Cerebellar nuclear complex (tissue), 1 donor: Measurements from ENCODE around the gene ALOXE3.
A peak's percentile ranks its signal among the peaks of the same experiment; 100 is the strongest.

Source experiments
- DNase-seq, 2 experiments: peaks; one replicate each; lab custom pipeline; 2025; lab: John Stamatoyannopoulos, UW

ALOXE3 gene

DNA sequence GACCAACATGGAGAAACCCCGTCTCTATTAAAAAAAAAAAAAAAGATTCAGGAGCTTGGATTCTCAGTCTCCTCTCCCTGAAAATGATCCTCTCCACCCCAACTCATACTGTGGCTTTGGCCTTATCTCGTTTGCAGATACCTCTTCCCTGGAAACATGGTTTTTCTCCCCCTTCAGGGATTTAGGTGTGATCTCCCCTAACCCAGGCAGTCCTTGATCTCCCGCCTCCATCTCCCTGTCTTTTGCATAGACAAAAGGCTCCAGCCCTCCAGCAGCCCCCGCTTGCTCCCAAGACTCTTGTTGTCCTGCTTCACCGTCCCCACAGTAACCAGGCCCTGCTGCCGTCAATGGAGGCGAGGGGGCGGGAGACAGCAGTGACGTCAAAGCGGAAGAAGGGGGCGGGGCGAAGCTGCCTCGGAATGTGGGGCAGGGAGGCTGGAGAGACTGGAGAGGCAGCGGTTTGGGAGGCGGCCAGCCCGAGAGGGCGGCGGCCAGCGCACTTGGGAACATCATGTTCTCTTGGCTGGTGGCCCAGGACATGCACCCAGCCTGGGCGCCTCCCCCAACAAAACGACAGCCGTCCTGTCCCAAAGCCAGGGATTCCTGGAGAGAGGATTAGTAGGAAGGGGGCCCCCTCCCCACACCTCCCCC, 35.8 kb upstream of the ALOXE3 start:
- DNase-seq, result peak; percentile 18 to 47

DNA sequence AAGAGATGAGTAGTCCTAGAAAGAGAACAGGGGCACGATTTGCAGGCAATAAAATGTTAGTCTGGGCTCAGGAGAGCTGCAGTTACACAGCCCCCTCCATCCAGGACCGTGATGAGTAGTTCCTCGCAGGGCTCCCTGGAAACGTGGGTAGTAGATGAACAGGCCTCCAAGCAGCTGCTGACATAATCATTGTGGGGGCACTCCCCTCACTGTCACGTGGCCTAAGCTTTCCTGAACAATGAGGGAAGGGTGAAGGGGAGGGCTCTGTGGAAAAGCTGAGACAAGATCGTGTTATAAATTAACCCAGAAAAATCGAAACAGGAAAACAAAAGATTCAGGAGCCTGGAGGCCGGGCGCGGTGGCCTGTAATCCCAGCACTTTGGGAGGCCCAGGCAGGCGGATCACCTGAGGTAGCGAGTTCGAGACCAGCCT, 35.2 kb upstream of the ALOXE3 start:
- no peak for DNase-seq

DNA sequence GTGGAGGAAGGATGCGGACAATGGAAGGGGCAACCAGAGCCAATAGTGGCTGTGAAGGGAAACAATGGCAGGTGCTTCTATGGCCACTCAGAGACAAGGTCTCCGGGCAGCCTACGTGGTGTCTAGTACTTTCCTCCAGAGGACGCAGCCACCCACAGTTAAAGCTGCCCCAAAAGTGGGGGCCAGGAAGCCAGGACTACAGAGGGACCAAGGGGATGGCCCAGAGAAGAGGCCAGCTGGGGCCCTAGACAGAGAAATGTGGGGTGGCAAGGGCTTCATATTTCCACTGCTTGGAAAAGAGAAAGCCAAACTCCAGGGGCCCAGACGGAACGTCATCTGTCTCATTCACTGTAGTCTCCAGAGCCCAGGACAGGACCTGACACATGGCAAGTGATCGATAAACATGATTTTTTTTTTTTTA, 34.7 kb upstream of the ALOXE3 start:
- DNase-seq, result no peak

DNA sequence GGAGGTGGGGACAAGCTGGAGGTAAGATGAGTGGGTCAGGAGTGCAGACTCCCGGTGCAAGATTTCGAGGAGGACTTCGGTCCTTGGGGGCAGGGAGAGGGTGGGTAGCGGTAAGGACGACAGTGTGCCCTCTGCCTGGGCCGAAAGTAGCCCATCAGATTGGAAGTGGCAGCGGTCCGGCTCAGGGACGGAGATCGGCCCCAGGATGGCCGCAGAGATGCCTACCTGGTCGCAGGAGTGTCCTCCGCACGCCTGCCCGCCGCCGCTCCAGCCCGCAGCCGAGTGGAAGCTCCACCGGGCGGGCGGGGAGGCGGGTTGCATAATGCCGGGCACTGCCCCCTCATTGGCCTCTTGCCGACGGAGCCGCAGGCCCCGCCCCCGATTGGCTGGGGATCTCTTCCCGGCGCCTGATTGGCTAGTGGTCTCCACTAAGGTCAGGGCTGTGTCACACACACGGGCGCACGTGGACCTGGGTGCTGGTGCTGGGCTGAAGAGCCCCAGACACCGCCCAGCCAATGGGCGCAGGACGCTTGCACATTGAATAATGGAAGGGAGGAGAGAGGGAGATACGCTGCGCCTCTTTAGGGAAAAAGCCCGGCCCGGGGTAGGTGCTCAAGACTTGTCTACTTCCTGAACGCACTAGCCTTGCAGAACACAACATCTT, 33.9 kb upstream of the ALOXE3 start, which contains the start of gene PER1:
Gene PER1 (minus strand): TSS at position 293 of the 664 bp plus-strand sequence. CDS start 1,698 bp downstream, outside the sequence.
- DNase-seq, result peak; percentile 90 to 98

DNA sequence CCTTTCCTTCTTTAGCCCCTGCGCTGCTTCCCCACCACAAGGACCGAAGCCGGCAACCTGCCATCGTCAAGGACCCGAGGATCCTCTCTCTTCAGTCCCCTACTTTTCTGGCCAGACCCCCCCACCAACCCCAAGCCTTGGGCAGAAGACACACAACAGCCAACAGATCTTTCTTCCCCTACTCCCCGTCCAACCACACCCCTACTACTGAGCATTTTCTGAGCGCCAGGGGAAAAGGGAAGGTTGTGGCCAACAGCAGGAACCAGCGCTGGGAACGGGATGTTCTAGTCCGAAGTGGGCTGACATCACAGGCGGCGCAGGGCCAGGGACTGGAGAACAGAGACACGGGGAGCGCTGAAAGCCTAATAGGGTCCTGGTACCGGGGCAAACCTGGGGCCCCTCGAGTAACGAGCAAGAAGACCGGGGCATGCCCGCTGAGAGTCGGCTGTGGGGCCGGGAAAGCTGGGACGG, 33.4 kb upstream of the ALOXE3 start:
- DNase-seq, result peak in 1 of 2 experiments; percentile 13

DNA sequence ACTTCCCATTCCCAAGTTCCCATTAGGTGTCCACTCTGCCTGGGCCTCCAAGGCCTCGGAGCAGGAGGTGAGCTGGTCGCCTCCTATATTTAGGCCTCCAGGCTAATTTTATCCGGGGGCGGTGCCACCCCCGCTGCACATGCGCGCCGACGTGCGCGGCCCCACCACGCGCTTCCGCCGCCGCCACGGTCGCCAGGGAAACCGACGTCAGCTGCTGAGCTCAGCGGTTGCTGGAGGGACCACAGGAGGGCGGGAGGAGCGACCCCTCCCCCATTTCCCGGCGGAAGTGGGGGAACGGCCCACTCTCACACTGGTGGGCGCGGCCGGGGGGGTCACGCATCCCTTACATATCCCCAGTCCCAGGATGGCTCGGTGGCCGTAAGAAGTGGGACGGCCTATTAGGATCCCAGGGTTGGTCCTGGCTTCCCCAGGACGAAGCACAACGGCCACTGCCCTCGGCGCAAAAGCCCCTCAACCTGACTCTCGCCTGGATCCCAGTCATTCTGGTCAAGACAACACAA, 32.9 kb upstream of the ALOXE3 start:
- DNase-seq, result peak; percentile 51 to 75

DNA sequence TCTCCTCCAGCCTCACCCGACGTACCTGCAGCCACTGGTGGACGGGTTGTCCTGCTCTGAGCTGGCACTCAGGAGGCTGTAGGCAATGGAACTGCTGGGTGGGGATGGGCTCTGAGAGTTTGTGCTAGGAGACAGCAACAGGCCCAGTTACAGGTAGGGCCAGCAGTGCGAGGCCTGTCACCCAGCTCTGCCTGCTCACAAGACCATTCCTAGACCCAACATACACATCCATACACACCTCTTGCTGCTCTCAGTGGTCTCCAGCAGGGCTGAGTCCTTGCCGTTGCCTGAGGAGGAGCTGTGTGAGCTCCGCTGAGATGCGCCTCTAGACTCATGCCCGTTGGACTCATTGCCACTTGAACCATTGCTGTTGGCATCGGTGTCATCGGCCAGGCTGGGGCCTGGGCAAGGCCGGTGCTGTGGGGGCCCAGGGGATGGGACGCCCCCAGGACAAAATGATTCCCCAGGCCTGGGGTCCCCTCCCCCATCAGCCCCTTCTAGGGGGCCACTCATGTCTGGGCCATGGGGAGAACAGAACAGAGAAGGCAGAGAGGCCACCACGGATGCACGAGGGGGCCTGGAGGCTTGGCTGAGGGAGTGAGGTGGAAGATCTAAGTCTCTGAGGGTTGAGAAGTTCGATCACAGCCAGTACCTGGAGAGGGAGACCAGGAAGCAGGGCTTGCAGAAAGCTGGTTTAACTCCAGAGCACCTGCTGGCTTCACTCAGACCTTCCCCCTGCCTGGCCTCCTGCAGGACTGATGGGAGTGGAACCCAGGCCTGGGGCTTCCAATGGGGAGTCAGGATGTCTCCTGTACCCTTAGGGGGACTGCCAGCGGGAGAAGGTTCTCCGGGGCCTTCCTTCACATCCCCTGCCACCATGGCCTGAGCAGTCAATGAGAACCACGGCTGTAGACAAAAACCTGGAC, 32.1 kb upstream of the ALOXE3 start:
- no peak for DNase-seq

DNA sequence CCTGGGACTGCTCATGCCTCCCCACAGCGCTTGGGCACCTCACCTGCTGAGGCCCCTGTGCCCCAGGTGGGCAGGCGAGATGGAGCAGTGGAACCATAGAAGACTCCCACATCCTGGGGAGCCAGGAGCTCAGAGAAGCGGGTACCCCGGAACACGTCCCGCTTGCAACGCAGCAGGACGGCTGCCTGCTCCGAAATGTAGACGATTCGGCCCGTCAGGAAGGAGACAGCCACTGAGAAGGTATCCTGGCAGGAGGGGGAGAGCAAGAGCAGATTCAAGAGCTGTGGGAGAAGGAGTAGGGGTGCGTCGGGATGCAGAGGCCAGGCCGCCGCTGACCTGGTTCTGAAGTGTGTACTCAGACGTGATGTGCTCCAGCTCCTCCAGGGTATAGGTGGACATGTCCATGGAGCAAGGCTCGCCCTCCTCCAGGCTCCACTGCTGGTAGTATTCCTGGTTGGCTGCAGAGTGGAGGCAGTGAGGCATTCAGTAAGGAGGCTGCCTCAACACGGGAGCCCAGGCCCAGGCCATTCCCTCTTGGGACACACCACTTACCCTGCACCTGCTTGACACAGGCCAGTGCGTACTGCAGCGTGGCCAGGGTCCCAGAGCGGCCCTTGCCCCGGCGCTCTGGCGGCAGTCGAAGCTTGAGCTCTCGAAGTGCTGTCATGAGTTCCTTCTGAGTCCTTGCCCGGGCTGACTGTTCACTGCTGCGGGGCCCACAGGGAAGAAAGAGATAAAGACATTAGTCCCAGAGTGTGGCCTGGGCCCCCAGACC, 31.3 kb upstream of the ALOXE3 start:
- no peak for DNase-seq

DNA sequence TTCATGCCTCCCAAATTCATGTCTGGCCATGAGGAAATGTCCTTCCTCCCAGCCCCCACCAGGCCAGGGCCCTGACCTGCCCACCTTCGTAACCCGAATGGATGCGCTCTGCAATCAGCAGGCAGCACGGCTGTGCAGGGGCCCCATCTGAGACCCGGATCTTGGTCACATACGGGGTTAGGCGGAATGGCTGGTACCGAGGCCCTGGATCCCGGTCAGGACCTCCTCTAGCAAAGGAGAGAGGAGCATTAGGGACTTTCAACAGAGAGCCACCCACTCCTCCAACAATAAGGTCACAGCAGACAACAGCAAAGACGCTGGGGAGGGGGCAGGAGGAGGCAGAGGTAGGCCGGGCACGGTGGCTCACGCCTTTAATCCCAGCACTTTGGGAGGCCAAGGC, 30.2 kb upstream of the ALOXE3 start:
- DNase-seq, result no peak

DNA sequence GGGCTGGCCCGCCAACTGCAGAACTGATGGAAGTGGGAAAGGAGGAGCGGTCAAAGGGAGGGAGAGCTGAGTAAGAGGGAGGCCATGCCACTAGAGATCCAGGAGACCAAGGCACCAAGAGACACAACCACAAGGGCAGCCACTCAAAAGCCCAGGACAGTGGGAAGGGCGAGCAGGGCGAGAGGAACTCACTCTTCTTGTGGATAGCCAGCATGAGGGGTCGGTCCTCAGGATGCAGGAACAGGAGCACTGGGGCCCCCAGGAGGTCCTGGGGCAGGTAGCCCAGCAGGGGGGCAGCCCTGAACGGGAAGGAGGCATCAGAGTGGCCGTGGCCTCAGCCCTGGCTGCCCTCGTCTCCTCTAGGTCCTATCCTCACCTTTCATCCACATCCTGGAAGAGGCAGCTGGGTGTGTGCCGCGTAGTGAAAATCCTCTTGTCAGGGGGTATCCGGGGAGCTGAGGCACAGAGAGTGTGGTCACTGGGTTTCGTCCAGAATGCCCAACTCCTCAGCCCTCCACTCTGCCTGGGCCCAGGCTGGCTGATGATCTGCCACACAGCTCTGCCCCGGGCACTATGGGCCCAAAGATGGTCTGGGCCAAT, 29.6 kb upstream of the ALOXE3 start:
- no peak for DNase-seq

DNA sequence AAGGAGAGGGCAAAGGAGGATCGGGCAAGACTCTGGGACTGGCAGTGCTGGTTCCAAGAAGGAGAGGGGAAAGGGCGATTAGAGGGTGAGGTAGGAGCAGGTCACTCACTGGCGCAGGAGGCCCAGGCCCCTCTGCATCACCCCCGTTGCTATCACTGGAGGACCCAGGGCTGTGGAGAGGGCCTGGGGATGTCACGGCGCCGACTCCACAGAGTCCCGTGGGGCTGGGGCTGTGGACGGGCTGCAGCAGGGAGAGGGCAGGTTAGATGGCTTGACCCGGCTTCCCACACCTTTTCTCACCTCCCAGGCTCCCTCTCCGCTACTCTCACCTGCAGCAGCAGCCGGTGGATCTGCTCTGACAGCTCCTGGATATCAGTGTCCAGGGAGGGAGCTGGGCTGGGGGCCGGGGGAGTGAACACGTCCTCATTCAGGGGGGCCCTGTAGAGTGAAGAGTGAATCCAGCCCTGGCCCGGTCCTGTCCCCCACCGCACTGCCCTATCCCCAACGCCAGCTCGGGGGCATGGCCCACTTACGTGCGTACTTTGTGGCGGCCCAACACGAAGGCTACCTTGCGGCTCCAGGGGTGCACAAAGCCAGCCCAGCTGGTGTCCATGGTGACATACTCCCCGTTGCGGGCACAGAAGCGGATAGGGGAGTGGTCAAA, 29.0 kb upstream of the ALOXE3 start:
- DNase-seq, result no peak

DNA sequence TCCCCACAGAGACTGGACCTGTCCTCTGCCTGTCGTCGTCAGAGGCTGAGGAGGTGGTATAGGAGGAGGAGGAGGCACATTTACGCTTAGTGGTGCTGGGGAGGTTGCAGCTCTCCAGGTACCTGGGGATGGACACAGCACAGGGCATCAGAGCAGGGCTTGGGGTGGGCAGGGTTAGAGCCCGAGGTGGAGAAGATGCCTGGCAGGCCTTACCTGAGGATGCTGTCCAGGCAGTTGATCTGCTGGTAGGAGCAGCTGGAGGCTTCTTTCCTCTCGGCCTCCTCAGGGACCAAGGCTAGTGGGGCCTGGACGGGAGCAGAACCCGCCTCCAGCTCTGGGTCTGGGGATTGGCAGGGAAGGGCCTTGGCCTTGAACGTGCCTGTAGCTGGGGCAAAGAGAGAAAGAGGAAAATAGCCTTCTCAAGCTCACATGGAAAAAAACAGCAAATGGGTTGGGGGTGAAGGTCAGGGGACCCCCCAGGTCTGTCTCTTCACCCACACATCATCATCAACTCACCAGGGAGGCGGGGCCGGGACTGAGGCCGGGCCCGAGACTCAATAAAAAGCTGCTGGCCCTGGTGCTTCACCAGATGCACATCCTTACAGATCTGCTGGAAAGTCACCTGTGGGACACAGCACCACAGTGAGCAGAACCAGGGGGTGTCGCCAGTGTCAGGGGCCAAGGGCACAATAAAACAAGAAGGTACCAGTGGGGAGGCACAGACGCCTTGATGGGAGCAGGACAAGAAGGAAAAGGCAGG, 28.2 kb upstream of the ALOXE3 start:
- DNase-seq, result no peak

DNA sequence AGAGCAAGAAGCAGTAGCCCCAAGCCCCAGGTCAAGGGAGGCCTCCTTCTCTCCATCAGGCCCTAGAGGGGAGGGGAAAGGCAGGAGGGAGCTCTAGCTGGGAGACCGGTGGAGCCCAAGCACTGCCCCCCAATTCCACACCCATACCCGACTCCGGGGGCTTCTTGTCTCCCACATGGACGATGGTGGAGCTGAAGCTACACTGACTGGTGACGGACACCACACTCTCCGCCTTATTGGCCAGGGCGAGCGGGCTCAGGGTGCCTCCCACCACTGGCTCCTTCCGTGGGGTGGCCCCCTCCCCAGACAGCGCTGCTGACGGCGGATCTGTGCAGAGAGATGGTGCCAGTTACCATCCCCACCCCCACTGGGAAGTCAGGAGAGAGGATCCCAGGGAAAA, 27.5 kb upstream of the ALOXE3 start:
- DNase-seq, result no peak

DNA sequence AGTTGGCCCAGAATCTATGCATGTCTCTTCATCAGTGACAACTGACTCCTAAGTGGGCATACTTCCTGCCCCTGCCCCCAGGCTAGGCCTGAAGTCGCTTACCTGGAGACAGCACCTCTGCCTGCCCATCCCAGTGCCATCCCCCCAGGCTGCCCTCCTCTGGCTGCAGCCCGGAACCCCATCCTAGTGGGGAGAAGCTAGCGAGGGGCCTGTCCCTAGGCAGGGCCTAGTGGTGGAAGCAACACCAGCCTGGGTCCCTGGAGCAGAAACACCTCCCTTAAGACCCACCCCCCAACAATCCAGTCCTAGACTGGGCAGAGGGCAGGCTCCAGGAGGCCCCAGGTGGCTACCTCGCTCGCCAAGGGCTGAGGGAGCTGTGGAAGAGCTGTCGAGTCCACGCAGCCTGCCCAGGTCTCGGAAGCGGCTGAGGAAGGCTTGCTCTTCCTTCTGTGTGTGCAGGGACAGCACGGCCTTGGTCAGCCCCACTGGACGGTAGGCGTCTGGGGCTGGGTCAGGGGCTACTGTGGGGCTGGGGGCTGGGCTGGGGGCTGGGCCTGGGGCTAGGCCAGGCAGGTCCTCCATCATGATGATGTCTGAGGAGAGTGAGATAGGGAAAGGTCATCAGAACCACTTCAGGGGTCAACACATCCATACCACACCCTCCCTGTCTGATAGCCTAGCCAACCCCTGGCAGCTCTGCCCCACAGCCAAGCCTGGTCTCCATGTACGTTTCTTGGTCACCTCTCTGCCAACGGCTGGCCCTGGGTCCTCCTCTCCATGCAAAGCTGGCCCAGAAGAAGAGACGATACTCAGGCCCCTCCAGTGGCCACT, 26.3 kb upstream of the ALOXE3 start:
- DNase-seq, result no peak

DNA sequence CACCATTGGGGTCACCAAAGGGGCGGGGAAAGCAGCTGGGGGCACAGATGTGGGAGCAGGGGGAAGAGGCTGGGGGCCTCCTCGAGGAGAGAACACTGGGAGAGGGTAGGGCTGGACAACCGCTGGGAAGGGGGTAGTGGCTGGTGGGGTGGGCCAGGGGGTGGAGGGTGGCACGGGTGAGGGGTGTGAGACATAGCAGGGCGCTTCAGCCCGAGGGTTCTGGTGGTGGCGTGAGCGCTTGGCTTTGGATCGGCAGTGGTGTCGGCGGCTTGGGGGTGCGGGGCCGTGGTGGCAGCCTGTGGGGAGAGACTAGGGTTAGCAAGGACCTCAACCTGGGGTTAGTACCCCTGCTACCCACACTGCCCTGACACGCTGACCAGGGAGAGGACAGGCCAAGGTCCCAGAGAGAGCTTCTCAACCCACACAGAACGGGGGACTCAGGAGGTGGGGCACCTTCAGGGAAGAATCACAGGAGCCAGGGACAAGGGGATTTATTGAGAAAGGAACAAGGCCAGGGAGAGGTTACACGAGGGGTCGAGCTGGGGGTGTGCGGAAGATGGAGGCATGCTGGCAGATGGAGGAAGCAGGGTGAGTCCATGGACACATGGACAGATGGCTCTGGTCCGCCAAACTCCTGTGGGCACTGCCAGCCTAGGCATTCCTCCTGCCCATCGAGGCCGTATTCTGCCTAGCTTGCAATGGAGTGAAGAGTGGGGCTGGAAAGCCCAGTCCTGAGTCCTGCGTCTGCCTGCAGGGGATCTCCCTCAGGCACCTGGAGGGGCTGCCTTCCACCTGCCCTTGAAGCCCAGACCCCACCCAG, 25.5 kb upstream of the ALOXE3 start:
- no peak for DNase-seq

DNA sequence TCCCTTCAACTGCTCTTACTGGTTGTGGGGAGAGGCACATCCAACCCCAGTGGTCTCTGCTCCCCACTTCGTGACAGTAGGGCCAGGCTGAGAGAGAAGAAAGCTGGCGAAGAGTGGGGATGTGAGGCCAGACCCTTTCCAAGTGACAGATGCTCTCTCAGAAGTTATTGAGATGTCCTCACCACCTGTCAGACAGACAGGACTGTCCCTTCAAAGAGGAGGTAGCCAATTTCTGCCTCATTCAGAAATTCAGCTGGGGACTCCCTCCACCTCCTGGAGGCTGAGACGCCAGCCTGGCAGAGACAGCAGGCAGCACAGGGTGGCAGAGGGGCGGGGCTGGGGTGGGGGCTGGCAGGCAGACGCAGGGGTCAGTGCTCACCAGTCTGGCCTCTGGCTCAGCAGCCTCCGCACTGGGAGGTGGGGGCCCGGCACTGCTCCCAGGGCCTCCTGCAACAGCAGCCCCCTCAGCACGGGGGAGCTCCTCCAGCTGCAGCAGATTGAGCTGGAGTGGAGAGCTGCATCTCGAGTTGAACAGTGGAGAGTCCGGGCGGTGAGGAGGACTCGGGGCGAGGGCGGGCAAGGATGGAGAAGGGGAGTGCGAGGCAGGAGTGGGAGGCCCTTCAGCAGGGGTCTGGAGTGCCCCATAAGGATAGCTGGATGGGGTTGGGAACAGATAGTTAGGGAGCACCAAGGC, 24.7 kb upstream of the ALOXE3 start:
- no peak for DNase-seq

DNA sequence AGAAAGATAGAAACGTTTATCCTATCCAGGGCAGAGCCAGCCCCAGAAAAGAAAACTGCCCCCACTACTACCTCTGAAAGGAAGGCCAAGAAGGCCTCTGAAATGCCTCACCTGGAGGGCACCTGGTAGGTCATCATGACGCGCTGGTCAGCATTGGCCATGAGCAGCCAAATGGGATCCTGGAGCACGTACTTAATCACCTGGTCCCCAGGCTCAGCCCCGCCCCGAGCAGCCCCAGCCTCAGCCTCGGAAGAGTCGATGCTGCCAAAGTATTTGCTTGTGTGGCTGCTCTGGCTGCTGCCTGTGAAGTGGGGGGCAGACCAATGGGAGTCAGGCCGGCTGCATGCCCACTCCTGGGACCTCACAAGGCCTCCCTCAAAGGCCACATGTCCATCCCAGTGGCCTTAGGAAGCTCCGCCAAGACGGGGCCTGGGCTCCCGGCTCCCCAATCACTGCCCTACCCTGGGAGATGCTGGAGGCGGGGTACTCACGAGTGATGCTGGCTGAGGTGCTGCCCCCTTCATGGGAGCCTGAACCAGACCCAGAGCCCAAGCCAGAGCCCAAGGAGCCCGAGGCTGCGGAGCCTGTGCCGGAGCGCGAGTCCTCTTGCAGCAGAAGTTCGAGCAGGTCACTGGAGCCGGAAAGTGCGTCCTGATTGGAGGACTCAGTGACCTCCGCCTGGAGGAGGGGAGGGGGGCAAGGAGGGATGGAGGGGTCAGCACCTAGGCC, 24.0 kb upstream of the ALOXE3 start:
- DNase-seq, result no peak
